ENCODE data around the gene FUT7.

GRCh38 chr9:137076636-137077009, 44.7 kb upstream of the FUT7 start:
- TF ChIP-seq EZH2 (IDR thresholded peaks at IDR 0.05; ENCODE audit: borderline replicate concordance, low read length): no peak
- TF ChIP-seq CTCF (IDR thresholded peaks at IDR 0.05; ENCODE audit: low read length): no peak
